Epithelial cell of esophagus (primary cell): ENCODE results near the gene ARHGAP42.

Source experiments
- DNase-seq: peaks from one replicate; pipeline ENCODE4 v3.0.0; 2010; ENCODE audit warnings: low read depth
- H3K4me3 ChIP-seq: 2 replicates; pipeline ENCODE4 v1.5.1; 2011; ENCODE audit warnings: mild to moderate bottlenecking, low read length, control low read depth
- CTCF ChIP-seq: IDR thresholded peaks from 2 replicates; pipeline ENCODE4 v1.5.1; 2011; ENCODE audit warnings: low read depth, mild to moderate bottlenecking, low read length, control low read depth, inconsistent platforms; ENCODE audit not compliant: insufficient read depth; ENCODE audit errors: missing control alignments

ARHGAP42 gene

GRCh38 chr11:101022256-101022655, 335.2 kb downstream of the ARHGAP42 start:
- no peak for TF ChIP-seq CTCF
- no peak overlapping the region for H3K4me3 ChIP-seq
- DNase-seq: no peak

GRCh38 chr11:101028644-101029043, 341.6 kb downstream of the ARHGAP42 start:
- no peak overlapping the region for H3K4me3 ChIP-seq
- no peak for DNase-seq
- TF ChIP-seq CTCF: no peak

GRCh38 chr11:101030015-101030414, 342.9 kb downstream of the ARHGAP42 start:
- peak; percentile 8 for DNase-seq

GRCh38 chr11:101030692-101031091, 343.6 kb downstream of the ARHGAP42 start:
- no peak for TF ChIP-seq CTCF
- H3K4me3 ChIP-seq: no peak overlapping the region
- no peak for DNase-seq

More at GRCh38 chr11:101030015-101030414, 342.9 kb downstream of the ARHGAP42 start:
- H3K4me3 ChIP-seq: no peak overlapping the region
- no peak for TF ChIP-seq CTCF

- TF ChIP-seq CTCF: no peak
- no peak overlapping the region for H3K4me3 ChIP-seq
- no peak for DNase-seq
These were observed 344.6 kb downstream of the ARHGAP42 start for GRCh38 chr11:101031713-101032112.

- TF ChIP-seq CTCF: no peak
- H3K4me3 ChIP-seq: no peak overlapping the region
- DNase-seq: no peak
These were observed 345.9 kb downstream of the ARHGAP42 start for GRCh38 chr11:101032991-101033390.

GRCh38 chr11:101034076-101034475, 347.0 kb downstream of the ARHGAP42 start:
- DNase-seq: peak; percentile 11
- no peak for TF ChIP-seq CTCF

More at GRCh38 chr11:101034076-101034475, 347.0 kb downstream of the ARHGAP42 start:
- no peak overlapping the region for H3K4me3 ChIP-seq
